Stimulated activated effector memory CD8-positive, alpha-beta T cell treated with anti-CD3 and anti-CD28 coated beads, Interleukin-12 subunit alpha, Interleukin-12 subunit beta, amount 100 ng/mL, for 72 hours (primary cell): ENCODE measurements around the gene ONECUT3.
"Not testable (repeated sequence)": the region's sequence is repeated elsewhere in the genome, so short reads cannot be mapped to it uniquely, and the experiment has no call there.

ENCODE experiments used
- ATAC-seq: fragments of 150-1000 bp; cut with Tn5 transposase; 2 replicates; pipeline ENCODE4 v1.10.0; 2021
- DNase-seq, 2 donors: peaks; one replicate each; pipeline ENCODE4 v3.0.0; 2021 to 2022; ENCODE audit warnings: low spot score in 2 of 2
- H3K27ac Mint-ChIP-seq: one replicate; pipeline ENCODE4 v1.8.0; 2022; ENCODE audit warnings: mild to moderate bottlenecking, mixed read lengths
- H3K36me3 Mint-ChIP-seq: one replicate; pipeline ENCODE4 v1.8.0; 2022; ENCODE audit warnings: mild to moderate bottlenecking, mixed read lengths
- H3K4me1 Mint-ChIP-seq: one replicate; pipeline ENCODE4 v1.8.0; 2022; ENCODE audit warnings: mixed read lengths
- H3K4me3 Mint-ChIP-seq: one replicate; pipeline ENCODE4 v1.8.0; 2022; ENCODE audit warnings: mild to moderate bottlenecking, mixed read lengths
- H3K9me3 Mint-ChIP-seq: one replicate; pipeline ENCODE4 v1.8.0; 2022; ENCODE audit warnings: mixed read lengths

Gene ONECUT3

DNA sequence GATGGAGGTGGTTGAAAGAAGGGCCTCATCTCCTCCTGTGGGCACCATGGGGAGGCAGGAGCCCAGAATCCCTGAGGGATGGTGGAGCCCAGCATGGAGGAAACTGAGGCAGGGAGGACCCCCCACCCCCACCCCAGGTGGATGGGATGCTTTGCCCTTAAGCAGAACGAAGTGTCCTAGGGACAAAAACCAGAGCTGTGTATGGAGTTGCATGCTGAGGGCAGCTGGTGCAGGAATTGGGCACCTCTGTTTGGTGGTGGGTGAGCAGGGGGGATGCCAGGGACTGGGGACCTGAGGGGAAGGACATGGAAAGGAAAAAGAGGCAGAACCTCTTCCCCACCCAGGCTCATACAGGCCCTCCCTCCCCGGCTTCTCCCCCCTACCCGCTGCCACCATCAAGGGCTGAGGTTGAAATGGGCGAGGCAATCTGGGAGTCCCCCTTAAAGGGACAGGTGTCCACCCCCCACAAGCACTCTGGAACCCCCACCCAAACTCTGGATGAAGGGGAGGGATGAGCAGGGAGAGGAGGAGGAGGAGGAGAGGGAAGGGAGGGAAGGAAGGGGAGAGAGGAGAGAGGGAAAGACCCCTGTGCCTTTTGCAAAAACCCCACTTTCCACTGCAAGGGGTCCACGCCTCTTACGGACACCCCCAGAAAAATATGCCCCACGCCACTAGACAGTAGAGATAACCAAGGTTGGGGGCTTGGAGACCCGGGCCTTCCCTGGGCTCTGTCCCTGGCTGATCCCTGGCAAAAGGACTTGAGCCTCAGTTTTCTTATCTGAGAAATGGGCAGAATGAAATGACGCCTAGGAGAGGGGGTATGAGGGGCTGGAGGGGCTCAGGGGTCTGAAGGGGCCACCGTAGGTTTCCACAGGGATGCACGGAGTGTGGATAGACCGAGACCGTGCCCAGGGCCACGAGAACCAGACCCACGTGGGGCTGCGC lies 5.9 kb downstream of the ONECUT3 start:
- Mint-ChIP-seq H3K4me3 (no peak overlapping the region), H3K9me3 (no peaks in the 10 kb centered on the region), H3K27ac (no peak overlapping the region), H3K4me1 (no peaks in the 10 kb centered on the region), H3K36me3 (peaks cover 7% of the 10 kb centered on the region)
- ATAC-seq (no peak), DNase-seq (no peak)

GRCh38 chr19:1760020-1760419 lies 6.7 kb downstream of the ONECUT3 start:
- no peaks in the 10 kb centered on the region for H3K9me3 Mint-ChIP-seq
- H3K27ac Mint-ChIP-seq: no peak overlapping the region
- ATAC-seq: no peak
- no peak overlapping the region for H3K4me3 Mint-ChIP-seq
- H3K36me3 Mint-ChIP-seq: peaks cover 7% of the 10 kb centered on the region
- DNase-seq: no peak
- no peaks in the 10 kb centered on the region for H3K4me1 Mint-ChIP-seq

DNA sequence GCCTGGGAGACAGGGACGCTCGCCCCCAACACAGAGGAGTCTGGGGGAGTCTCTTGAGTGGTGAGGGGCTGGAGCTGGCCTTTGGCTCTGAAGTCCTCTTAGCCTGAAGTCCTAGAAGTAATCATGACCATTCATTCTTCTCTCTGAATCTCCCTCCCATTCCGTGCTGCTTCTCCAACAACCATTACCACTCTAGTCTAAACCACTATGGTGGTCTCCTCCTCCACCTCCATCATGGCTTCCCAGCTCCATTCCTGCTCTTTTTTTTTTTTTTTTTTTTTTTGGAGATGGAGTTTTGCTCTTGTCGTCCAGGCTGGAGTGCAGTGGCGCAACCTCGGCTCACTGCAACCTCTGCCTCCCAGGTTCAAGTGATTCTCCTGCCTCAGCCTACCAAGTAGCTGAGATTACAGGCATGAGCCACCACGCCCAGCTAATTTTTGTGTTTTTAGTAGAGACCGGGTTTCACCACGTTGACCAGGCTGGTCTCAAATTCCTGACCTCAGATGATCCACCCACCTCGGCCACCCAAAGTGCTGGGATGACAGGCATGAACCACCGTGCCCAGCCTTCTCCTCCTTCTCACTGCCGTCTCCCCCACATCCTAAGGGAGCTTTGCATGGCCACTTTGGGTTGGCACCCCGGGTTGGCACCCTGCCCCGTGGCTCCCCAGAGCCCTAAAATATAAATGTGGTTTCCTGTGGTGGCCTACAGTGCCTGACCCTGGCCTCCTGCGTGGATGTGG lies 7.7 kb downstream of the ONECUT3 start:
- not testable (repeated sequence) for H3K4me1 Mint-ChIP-seq, H3K9me3 Mint-ChIP-seq, DNase-seq, H3K27ac Mint-ChIP-seq, H3K36me3 Mint-ChIP-seq, H3K4me3 Mint-ChIP-seq, ATAC-seq

DNA sequence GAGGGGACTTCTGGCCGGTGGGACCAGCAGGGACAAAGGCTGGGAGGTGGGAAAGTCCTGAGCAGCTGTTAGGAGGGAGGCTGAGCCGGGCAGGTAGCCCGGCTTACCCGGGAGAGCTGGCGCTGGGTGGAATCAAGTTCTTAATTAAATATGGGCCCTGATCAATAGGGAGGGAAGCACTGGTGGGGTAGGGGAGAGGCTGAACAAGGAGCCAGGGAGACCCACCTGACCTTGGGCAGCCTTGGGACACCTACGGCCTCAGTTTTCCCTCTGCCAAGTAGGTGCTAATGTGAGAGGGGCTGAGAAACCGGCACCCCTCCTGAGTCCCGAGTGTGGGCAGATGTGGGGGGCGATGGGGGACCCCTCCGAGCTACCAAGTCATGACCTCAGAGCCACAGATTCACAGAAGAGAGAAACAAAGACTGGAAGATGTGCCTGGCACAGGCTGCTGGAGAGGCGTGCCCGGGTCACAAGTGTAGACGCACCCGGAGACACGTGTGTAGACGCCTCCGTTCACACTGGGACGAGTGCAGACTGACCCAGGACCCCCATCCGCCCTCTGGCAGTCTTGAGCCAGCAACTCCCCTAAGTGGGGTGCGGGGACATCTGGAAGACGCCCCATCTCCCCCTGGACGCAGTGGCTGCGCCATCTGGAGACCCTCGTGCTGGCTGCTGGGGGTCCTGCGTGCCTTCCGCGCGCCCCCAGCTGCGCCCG lies 8.4 kb downstream of the ONECUT3 start:
- no peaks in the 10 kb centered on the region for H3K36me3 Mint-ChIP-seq
- DNase-seq (no peak), ATAC-seq (no peak)
- H3K4me3 Mint-ChIP-seq: no peak overlapping the region
- H3K9me3 Mint-ChIP-seq: no peaks in the 10 kb centered on the region
- H3K4me1 Mint-ChIP-seq: no peaks in the 10 kb centered on the region
- H3K27ac Mint-ChIP-seq: no peak overlapping the region

DNA sequence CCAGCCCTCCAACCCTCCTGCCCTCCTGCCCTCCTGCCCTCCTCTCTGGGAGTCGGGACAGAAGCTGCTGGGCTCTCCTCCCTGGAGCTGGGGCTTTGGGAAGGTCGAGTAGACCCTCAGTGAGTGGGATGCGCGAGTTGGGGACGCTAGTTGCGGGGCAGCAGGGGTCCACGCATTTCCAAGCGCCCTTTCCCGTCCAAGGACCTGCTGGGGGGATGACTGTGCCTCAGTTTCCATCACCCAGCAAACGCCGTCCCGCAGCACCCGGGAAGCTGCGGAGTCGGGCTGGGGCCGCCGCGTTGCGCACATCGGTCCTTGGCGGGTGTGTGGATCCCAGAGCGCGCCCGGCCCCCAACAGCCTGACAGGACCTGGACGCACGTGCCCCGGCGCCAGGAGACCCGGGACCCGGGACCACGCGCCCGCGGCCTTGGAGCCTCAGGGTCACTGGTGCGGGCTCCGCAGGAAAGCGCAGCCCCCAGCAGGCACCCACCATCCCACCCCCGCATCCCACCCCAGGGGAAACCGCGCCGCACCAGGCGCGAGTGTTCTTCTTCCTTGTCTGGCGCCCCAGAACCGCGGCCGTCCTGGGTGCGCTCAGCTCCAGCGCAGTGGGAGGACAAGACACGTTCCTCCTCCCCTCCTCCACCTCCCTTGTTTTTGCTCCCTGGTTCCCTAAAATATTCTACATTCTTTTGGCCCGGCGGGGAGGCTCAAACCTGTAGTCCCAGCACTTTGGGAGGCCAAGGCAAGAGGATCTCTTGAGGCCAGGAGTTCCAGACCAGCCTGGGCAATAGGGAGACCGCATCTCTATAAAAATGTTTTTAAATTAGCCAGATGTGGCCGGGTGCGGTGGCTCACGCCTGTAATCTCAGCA lies 9.2 kb downstream of the ONECUT3 start:
- H3K9me3 Mint-ChIP-seq: no peaks in the 10 kb centered on the region
- no peak overlapping the region for H3K4me3 Mint-ChIP-seq
- H3K4me1 Mint-ChIP-seq: no peaks in the 10 kb centered on the region
- no peak overlapping the region for H3K27ac Mint-ChIP-seq
- DNase-seq (no peak), ATAC-seq (no peak)
- no peaks in the 10 kb centered on the region for H3K36me3 Mint-ChIP-seq

DNA sequence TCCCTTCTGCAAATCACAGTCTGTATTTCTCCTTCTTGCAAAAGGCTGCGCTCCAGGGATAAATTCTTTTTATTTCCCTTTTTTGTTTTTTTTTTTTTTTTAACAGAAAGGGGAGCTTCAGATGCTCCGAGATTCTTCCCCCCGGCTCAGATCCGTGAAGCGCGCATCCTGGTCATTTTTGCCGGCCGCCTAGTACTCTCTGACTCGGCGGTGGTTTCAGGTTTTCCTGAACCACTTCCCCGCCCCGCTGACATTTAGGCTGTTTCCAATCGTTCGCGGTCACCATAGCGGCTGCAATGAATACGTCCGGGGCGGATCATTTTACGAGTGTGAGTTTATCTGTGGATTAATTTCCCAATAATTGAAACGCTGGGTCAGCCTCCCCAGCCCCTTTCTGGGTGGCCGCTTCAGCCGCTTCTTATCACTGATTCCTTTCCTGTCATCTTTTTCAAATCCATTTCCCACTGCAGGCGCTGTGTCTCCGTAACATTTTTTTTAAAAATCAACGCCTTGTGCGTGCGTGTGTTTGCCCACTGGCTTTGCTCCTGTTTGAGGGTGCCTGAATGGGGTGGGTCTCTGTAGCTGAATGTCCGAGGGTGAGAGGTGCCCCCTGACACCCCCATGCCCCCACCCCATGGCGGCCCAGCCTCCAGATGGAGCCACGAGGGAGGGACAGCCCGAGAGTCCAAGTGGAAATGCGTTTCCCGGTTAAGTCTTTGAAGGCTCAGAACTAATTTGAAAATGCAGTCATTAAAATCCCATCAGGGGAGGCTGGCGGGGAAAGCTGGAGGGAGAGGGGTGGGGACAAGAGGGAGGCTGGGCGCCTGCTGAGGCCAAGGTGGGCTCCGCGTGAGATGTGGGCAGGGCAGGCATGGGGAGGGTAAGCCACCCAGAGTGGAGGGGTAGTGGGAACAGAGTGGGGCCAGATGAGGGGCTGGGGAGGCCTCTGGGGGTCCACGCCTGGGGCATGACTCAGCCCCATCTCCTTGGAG lies 10.6 kb downstream of the ONECUT3 start:
- no peak overlapping the region for H3K4me3 Mint-ChIP-seq
- H3K27ac Mint-ChIP-seq: no peak overlapping the region
- no peaks in the 10 kb centered on the region for H3K36me3 Mint-ChIP-seq
- H3K4me1 Mint-ChIP-seq: peaks cover 6% of the 10 kb centered on the region
- H3K9me3 Mint-ChIP-seq: no peaks in the 10 kb centered on the region
- DNase-seq: no peak
- ATAC-seq: no peak

GRCh38 chr19:1764729-1765128 lies 11.4 kb downstream of the ONECUT3 start:
- ATAC-seq (no peak), DNase-seq (no peak)
- no peaks in the 10 kb centered on the region for H3K36me3 Mint-ChIP-seq
- no peak overlapping the region for H3K4me3 Mint-ChIP-seq
- H3K4me1 Mint-ChIP-seq: peaks cover 6% of the 10 kb centered on the region
- no peaks in the 10 kb centered on the region for H3K9me3 Mint-ChIP-seq
- H3K27ac Mint-ChIP-seq: no peak overlapping the region

DNA sequence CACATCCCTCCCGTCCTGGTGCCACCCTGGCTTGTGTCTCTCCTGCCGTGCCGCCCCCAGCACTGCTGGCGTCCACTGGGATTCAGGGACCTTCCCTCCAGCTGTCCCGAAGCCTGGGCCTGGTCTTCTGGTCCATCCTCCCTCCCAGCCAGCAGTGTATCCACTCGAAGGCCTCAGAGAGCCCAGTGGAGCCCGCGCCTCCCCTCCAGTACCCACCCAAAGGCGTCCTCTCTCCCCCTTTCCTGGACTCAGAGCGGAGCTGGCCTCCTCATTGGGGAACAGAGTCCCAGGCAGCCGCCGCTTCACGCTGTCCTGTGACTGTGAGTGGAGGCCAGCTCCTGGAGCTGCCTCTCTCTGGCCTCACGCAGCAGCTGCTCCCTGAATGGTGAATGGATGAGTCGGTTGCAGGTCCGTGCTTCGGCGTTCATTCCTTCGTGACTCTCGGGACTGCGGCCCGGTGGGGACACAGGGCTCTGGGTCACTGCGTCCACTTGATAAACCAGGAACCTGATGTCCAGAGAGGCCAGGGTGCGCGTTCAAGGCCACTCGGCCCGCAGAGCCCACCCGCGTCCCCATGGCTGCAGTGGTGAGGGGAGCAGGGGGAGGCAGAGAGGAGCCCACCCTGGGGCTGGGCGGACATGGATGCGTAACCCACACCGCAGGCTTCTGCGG lies 12.1 kb downstream of the ONECUT3 start:
- H3K27ac Mint-ChIP-seq: no peak overlapping the region
- no peak overlapping the region for H3K4me3 Mint-ChIP-seq
- peaks cover 6% of the 10 kb centered on the region for H3K4me1 Mint-ChIP-seq
- H3K36me3 Mint-ChIP-seq: no peaks in the 10 kb centered on the region
- peaks cover 2% of the 10 kb centered on the region for H3K9me3 Mint-ChIP-seq
- DNase-seq (no peak), ATAC-seq (no peak)

DNA sequence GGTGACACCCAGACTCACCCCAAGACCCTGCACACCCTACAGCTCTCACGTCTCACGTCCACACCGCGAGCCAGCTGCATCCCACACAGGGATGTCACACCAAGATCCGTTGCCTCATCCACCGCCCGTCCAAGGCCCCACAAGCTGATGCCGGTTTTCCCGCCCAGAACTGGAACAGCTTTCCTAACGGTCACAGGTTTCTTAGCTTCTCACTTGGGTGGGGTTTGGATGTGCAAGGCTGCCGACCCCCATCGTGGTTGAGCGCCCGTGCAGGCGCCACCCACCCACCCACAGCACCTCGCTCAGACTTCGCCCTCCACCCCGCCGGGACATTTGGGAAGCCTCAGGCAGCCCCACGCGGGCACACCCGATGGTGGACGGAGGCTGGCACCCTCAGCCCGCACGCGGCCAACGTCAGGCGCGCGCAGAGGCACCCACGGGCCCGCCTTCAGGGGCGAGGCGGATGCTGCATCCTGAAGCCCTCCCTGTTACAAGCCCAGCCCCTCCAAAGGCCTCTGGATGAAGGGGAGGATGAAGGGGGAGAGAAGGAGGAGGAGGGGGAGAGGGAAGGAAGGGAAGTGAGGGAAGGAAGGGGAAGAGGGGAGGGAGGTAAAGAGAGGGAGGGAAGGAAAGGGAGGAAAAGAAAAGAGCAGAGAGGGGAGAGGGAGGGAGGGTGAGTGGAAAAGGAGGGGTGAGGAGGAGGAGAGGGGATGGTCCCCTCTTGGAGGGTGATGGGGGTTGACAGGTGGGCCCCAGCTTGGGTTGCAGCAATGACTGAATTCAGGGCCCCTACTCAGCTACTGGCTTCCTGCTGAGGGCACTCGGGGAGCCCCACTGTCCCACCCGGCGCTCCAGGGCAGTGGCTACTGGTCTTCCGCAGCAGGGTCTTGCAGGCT lies 12.8 kb downstream of the ONECUT3 start:
- Mint-ChIP-seq H3K36me3 (no peaks in the 10 kb centered on the region), H3K27ac (no peak overlapping the region), H3K4me3 (no peak overlapping the region), H3K9me3 (peaks cover 8% of the 10 kb centered on the region), H3K4me1 (peaks cover 6% of the 10 kb centered on the region)
- no peak for DNase-seq
- ATAC-seq: peak; percentile 27

DNA sequence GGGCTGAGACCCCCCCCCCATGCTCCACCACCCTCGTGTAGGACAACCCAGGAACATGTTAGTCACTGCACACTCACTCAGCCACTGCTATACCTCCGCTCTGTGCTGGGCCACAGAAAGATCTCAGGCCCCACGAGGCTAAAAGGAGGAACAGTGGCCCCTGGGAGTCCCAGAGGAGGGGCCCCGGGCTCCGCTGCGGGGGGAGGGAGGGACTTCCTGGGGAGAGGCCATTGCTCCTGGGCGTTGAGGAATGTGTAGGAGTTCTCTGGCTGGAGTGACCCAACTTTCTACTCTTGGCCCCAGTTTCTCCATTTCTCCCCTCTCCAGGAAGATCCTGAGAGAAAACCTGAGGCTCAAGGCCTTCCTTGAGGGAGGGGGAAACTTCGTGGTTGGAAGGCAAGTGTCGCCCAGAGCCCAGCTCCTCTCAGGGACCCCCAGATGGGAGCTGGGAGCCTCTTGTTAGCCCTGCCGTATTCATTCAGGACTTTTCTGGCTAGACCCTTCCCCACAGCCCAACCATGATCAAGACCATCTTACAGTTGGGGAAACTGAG lies 13.6 kb downstream of the ONECUT3 start:
- no peaks in the 10 kb centered on the region for H3K36me3 Mint-ChIP-seq
- H3K4me3 Mint-ChIP-seq: no peak overlapping the region
- H3K4me1 Mint-ChIP-seq: peaks cover 6% of the 10 kb centered on the region
- DNase-seq (no peak), ATAC-seq (peak; percentile 36)
- no peak overlapping the region for H3K27ac Mint-ChIP-seq
- H3K9me3 Mint-ChIP-seq: peaks cover 10% of the 10 kb centered on the region

- DNase-seq: peak; percentile 58 to 79
Measured at GRCh38 chr19:1767464-1767933, 14.2 kb downstream of the ONECUT3 start.

DNA sequence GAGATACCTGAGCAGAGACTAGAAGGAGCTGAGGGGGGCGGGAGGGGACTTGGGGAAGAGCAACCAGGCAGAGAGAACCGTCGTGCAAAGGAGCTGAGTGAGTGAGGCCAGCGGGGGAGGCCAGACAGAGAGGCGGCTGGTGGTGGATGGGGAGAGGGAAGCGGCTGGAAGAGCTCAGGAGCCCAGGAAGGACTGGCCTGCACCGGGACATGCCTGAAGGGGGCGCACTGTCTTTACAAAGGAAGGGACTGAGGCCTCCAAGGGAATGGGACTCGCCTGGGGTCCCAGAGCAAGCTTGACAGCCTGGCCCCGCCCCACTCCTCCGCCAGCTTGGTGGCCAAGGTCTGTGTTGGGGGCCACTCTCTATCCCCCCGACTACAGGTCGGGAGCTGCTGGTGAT lies 14.9 kb downstream of the ONECUT3 start:
- Mint-ChIP-seq H3K4me1 (peaks cover 6% of the 10 kb centered on the region), H3K36me3 (no peaks in the 10 kb centered on the region), H3K27ac (no peak overlapping the region), H3K9me3 (peaks cover 10% of the 10 kb centered on the region), H3K4me3 (no peak overlapping the region)
- no peak for DNase-seq
- ATAC-seq: no peak

More at GRCh38 chr19:1767464-1767933, 14.2 kb downstream of the ONECUT3 start:
- no peaks in the 10 kb centered on the region for H3K36me3 Mint-ChIP-seq
- H3K9me3 Mint-ChIP-seq: peaks cover 10% of the 10 kb centered on the region
- ATAC-seq: peak; percentile 54
- no peak overlapping the region for H3K4me3 Mint-ChIP-seq
- H3K4me1 Mint-ChIP-seq: peaks cover 6% of the 10 kb centered on the region
- no peak overlapping the region for H3K27ac Mint-ChIP-seq
